GM15510 (cell line): ENCODE results near the gene BIVM.

Experiments used
- POLR2A ChIP-seq: IDR thresholded peaks from 3 replicates; pipeline ENCODE4 v1.6.1; 2011; ENCODE audit warnings: borderline replicate concordance; ENCODE audit not compliant: insufficient read length; ENCODE audit errors: extremely low read depth

Gene BIVM

DNA sequence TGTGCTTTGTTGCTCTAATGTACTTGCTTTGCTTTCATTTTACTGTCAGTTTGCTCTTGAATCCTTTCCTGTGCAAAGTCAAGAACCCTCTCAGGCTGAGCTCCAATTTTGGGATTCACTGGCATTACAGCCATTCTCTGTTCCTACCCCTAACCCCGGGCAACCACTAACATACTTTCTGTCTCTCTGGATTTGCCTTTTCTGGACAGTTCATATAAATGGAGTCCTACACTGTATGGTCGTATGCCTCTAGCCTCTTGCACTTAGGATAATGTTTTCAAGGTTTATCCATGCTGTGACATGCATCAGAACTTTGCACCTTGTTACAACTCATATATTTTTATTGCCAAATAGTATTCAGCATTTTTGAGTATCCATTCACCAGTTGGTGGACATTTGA is 22.6 kb upstream of the BIVM start:
- no peak for TF ChIP-seq POLR2A

DNA sequence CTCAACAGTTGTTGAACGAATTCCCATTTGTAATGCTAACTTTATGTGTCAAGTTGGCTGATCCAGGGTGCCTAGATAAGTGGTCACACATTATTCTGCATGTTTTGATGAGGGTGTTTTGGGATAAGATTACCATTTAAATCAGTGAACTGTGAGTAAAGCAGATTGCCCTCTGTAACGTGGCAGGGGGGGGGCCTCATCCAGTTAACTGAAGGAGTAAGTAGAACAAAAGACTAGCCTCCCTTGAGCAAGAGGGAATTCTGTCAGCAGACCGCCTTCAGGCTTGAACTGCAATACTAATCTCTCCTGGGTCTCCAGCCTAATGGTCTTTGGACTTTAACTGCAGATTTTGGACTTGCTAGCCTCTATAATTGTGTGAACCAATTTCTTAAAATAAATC is 21.2 kb upstream of the BIVM start:
- no peak for TF ChIP-seq POLR2A

- no peak for TF ChIP-seq POLR2A
Measured at GRCh38 chr13:102779436-102780159, 19.3 kb upstream of the BIVM start.

- TF ChIP-seq POLR2A = no peak
Measured at GRCh38 chr13:102781591-102781990, 17.3 kb upstream of the BIVM start.

GRCh38 chr13:102784483-102784882 is 14.4 kb upstream of the BIVM start:
- TF ChIP-seq POLR2A = no peak

GRCh38 chr13:102788683-102789082 is 10.2 kb upstream of the BIVM start:
- no peak for TF ChIP-seq POLR2A

DNA sequence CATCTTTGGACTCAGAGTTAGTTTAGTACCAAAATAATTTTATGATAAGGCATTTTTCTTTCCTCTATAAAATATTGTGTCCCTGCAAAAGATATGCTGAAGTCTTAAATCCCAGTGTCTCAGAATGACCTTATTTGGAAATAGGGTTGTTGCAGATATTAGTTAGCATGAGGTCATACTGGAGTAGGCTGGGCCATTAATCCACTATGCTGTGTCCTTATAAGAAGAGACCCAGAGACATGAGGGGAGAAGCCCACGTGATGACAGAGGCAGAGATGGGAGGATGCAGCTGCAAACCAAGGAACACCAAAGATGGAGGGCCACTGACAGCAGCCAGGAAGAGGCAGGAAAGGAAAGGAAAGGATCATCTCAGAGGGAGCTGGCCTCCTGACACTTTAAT is 6.5 kb upstream of the BIVM start:
- TF ChIP-seq POLR2A = no peak

- no peak for TF ChIP-seq POLR2A
Measured at GRCh38 chr13:102793611-102794355, 5.1 kb upstream of the BIVM start.

DNA sequence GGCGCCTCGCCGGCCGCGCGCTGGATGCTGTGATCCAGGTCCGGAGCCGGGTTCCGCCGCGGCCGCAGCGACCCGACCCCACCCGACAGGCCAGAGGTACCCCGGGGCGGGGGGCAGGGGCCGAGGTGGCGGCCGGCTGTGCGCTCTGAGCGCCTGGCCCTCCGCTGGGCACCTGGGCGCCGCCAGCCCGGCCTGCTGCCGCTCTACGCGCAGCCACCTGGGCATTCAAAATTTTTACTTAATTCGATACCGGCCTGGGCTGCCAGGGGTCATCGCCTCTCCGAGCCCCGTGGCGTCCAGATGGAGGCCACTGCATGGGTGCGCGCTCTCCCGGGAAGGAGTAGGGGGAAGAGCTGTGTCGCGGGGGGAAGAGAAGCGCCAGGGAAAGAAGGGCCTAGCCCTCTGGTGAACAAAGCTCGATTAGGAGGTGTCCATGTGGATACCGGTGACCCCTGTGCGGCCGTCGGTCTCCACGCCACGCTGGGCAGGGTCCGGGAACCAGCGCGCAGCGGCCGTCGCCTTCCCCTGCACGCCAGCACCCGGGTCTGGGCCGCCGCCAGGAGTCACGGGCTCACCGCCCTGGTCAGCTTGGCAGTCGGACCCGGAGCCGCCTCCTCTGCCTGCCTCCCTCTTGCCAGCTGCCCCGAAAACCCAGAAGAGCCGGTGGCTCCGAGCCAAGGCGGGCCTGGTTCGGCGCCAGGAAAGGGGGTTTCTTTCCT is 666 bp downstream of the BIVM start:
- no peak for TF ChIP-seq POLR2A

GRCh38 chr13:102800145-102801041 is 1.5 kb downstream of the BIVM start:
- peak; percentile 46 for TF ChIP-seq POLR2A

DNA sequence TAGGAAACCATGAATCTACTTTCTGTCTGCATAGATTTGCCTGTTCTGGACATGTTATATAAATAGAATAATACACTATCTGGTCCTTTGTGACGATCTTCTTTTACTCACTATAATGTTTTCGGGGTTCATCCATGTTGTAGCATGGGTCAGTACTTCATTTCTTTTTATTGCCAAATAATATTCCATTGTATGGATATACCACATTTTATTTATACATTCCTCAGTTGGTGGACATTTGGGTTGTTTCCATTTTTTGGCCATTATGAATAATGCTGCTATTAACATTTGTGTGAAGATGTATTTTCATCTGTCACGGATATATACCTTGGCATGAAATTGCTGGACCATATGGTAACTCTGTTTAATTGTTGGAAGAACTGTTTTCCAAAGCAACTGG is 6.8 kb downstream of the BIVM start:
- no peak for TF ChIP-seq POLR2A

GRCh38 chr13:102807699-102808098 is 8.8 kb downstream of the BIVM start:
- TF ChIP-seq POLR2A = no peak

DNA sequence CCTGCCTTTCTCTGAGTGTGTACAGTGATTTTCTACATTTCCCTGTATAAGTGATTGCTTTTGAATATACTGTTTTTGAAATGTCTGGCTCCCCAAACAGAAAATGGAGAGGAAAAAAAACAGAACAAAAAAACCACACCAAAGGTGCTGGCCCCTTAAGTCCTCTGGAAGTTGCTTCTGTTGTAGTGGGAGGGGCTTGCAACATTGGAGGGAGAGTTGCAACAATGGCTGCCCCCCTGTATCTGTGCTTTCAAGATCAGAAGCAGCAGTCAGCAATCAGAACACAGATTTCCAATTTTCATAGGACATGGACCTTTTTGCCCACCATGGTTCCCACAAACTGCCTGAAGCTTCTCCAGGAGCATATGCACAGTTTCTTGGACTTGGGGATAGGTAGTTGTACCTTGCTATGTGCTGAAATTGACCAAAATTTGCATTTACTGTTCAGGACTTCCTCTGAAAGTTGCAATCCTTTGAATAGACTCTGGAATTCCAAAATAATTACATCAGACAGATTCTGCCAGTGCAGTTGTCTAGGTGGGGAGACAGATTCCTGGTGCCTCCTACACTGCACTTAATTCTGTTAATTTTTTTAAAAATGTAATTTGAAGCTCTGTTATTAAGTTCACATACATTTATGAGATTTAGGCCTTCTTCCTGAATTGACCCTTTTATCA is 13.8 kb downstream of the BIVM start:
- no peak for TF ChIP-seq POLR2A

- no peak for TF ChIP-seq POLR2A
Measured at GRCh38 chr13:102814025-102814607, 15.2 kb downstream of the BIVM start.
